Measurements from ENCODE around the gene RYR2.
A peak's percentile ranks its signal among the peaks of the same experiment; 100 is the strongest.

RYR2 gene

GRCh38 chr1:237794071-237794470 is 752.1 kb downstream of the RYR2 start:
- no peak overlapping the region for H3K4me3 ChIP-seq (ENCODE audit: low read depth, low read length)
- TF ChIP-seq, protein P1, sequence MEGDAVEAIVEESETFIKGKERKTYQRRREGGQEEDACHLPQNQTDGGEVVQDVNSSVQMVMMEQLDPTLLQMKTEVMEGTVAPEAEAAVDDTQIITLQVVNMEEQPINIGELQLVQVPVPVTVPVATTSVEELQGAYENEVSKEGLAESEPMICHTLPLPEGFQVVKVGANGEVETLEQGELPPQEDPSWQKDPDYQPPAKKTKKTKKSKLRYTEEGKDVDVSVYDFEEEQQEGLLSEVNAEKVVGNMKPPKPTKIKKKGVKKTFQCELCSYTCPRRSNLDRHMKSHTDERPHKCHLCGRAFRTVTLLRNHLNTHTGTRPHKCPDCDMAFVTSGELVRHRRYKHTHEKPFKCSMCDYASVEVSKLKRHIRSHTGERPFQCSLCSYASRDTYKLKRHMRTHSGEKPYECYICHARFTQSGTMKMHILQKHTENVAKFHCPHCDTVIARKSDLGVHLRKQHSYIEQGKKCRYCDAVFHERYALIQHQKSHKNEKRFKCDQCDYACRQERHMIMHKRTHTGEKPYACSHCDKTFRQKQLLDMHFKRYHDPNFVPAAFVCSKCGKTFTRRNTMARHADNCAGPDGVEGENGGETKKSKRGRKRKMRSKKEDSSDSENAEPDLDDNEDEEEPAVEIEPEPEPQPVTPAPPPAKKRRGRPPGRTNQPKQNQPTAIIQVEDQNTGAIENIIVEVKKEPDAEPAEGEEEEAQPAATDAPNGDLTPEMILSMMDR (IDR thresholded peaks at IDR 0.05; ENCODE audit: borderline replicate concordance, insufficient read depth, low read depth, low read length): no peak

DNA sequence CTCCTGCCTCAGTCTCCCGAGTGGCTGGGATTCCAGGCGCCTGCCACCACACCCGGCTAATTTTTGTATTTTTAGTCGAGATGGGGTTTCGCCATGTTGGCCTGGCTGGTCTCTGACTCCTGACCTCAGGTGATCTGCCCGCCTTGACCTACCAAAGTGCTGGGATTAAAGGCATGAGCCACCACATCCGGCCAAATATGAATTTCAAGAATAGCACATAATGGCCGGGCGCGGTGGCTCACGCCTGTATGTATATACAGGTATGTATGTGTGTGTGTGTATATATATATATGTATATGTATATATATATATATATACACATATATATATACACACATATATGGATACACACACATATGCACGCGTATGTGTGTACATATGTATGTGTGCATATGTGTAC is 753.6 kb downstream of the RYR2 start:
- H3K4me3 ChIP-seq (ENCODE audit: low read depth, low read length): no peak overlapping the region
- TF ChIP-seq, protein P1 (IDR thresholded peaks at IDR 0.05; ENCODE audit: borderline replicate concordance, insufficient read depth, low read depth, low read length): no peak

DNA sequence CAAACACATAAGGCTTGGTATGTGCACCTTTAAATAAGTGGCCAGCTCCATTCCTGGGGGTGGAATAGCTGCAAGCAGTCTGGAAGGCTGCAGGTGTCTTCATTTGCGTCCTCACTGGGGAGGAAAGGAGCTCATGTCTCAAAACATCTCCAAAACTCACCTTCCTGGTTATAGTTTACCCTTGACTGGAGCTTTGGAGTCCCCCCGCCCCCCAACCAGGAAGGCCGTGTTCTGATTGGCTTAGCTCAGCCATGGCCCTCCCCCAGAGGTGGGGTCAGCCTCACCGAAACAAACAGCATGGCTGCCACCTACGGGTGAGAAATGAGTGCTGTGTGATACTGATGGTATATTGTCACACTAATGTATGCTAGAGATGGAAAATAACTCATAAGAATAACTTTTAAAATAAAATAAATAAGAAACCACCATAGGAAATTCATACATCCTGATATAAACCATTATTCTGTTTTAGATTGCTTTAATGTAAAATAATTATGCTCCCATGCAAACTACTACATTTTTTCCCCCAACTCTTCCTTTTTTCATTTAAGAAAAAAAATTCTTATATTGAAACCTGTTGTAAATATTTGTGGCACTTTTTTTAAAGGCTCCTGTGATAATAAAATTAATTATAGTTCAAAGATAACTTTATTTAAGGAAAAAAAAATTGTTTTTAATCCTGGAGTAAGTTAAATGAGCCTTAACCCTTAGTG is 757.9 kb downstream of the RYR2 start:
- H3K4me3 ChIP-seq (ENCODE audit: low read depth, low read length): no peak overlapping the region
- TF ChIP-seq, protein P1 (IDR thresholded peaks at IDR 0.05; ENCODE audit: borderline replicate concordance, insufficient read depth, low read depth, low read length): peak; percentile 24; the same call in 1 of the 2 replicates

GRCh38 chr1:237804516-237804915 is 762.5 kb downstream of the RYR2 start:
- TF ChIP-seq, protein P1 (IDR thresholded peaks at IDR 0.05; ENCODE audit: borderline replicate concordance, insufficient read depth, low read depth, low read length): no peak
- no peak overlapping the region for H3K4me3 ChIP-seq (ENCODE audit: low read depth, low read length)

GRCh38 chr1:237809099-237809498 is 767.1 kb downstream of the RYR2 start:
- TF ChIP-seq, protein P1 (IDR thresholded peaks at IDR 0.05; ENCODE audit: borderline replicate concordance, insufficient read depth, low read depth, low read length): no peak
- no peak overlapping the region for H3K4me3 ChIP-seq (ENCODE audit: low read depth, low read length)

DNA sequence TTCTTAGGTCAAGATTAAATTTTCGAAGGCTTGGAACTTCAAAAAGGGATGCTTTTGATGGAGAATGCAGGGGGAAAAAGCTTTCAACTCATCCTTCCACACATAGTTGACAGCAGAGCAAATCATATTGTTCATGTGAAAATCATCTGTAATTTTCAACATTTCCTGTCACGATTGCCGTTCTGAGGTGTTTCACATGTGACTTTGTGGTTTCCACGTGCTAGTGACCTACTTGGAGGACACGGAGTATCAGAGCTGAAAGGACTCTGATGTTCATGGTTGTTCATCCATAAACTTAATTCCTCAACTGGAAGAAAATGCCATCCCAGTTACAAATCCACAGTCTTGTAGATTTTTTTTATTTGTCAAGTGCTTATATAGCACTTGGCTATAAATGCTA is 769.6 kb downstream of the RYR2 start:
- TF ChIP-seq, protein P1 (IDR thresholded peaks at IDR 0.05; ENCODE audit: borderline replicate concordance, insufficient read depth, low read depth, low read length): no peak
- H3K4me3 ChIP-seq (ENCODE audit: low read depth, low read length): no peak overlapping the region

GRCh38 chr1:237812061-237812460 is 770.1 kb downstream of the RYR2 start:
- no peak overlapping the region for H3K4me3 ChIP-seq (ENCODE audit: low read depth, low read length)
- TF ChIP-seq, protein P1 (IDR thresholded peaks at IDR 0.05; ENCODE audit: borderline replicate concordance, insufficient read depth, low read depth, low read length): no peak
